Effector CD8-positive, alpha-beta T cell (primary cell): ENCODE data around the gene ZNF500.
"Not testable (repeated sequence)": the region's sequence is repeated elsewhere in the genome, so short reads cannot be mapped to it uniquely, and the experiment has no call there.

Source experiments
- DNase-seq: peaks from one replicate; lab custom pipeline; 2025; lab: John Stamatoyannopoulos, UW

ZNF500 gene

DNA sequence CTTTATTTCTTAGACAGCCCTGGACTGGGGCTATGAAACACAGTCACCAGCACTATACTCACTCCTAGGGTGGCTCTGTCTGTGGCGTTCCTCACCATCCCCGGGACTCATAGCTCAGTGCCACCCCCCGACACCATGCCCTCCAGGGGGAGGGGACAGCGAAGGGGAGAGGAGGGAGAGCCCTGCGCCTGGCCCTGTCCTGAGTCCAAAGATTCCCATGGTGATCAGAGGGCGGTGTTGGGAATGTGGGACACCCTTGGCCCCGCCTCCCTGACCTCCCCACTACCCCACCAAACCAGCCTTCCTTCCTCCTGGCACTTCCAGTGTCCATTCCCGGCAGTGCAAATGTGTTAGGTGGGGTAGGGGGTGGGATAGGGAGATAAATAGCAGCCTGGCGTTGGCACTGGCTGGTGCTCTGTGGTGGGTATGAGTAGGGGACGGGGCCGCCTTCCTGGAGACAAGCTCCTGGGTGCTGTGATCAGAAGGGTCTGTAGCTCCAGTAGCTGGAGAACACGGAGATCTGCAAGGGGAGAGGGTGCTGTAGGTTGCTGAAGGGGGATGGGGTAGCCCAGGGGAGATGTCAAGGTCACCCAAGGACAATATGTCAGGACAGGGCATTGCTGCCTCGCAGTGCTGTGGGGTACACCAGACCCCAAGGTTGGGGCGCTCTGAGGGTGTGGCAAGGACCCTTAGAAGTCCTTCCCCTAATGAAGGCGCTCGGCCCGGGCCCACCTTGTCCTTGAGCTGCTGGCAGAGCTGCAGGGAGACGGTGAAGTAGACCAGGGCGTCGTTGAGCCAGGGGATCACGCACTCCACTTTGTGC lies 30.2 kb upstream of the ZNF500 start:
- no peak for DNase-seq

DNA sequence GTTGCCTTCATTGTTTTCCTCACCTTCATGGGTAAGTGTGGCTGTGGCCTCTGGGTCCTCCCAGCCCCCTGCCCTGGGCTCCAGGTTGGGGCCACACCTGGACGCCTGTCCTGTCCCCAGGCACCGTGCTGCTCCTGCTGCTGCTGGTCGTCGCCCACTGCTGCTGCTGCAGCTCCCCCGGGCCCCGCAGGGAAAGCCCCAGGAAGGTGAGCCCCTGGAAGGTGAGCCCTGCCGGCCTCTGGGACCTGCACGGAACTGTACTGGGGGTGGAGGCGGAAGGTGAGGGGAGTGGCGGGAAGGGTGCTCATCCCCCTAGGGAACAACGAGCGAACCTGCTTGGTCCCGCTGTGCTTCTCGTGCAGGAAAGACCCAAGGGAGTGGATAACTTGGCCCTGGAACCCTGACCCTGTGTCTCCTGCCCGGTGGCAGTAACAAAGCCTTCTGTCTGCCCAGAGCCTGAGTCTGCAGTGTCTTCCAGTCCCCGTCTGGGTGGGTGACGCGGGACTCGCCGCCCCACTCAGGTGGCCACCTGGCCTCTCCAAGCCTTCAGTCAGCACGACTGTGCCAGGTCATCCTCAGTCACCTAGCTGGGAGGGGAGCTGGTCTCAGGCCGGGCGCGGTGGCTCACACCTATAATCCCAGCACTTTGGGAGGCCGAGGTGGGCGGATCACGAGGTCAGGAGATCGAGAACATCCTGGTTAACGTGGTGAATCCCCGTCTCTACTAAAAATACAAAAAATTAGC lies 29.0 kb upstream of the ZNF500 start:
- DNase-seq: no peak

DNA sequence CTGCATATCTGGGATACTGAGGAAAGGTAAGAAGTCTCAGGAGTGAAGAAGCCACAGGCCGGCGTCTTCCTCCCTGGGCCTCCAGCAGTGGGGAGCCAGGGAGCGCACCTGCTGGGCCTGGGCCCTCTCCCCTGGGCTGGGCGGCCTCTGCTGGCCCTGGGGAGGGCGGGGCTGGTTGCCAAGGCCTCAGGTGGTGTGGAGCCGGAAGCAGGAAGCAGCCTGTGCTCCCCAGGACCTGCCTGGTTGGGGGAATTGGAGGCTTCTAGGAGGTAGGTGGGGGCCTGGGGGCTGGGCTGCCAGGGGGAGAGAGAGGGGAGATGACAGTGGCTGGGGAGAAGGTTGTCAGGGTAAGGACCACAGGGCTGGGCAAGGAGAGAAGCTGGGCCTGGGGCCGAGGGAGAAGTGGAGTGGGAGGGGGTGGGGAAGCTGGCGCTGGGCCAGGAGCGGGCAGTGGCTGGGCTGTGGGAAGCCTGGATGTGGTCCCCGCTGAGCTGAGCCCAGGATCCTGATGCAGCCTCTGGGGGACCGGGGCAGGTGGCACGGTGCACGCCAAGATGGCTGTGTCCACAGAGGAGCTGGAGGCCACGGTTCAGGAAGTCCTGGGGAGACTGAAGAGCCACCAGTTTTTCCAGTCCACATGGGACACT lies 28.3 kb upstream of the ZNF500 start, which contains the start of gene SMIM22:
Gene SMIM22 (plus strand): TSS at position 189 of the 647 bp plus-strand sequence. CDS start 366 bp downstream, at position 555.
- DNase-seq: no peak

DNA sequence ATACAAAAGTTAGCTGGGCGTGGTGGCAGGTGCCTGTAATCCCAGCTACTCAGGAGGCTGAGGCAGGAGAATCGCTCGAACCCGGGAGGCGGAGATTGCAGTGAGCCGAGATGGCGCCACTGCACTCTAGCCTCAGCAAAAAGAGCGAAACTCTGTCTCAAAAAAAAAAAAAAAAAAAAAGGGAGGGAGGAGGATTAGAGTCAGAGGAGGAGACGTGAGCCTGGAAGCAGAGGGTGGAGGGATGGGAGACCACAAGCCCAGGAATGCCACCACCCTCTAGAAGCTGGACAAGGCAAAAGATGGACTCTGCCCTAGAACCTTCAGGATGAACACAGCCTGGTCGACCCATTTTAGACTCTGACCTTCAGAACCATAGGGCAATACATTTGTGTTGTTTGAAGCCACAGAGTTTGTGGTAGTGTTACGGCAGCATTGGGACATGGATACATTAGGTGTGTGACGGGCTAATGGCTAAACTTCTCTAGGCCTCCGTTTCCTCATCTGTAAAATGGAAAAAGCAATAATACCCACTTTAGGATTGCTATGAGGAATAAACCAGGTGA lies 26.1 kb upstream of the ZNF500 start:
- no peak for DNase-seq

DNA sequence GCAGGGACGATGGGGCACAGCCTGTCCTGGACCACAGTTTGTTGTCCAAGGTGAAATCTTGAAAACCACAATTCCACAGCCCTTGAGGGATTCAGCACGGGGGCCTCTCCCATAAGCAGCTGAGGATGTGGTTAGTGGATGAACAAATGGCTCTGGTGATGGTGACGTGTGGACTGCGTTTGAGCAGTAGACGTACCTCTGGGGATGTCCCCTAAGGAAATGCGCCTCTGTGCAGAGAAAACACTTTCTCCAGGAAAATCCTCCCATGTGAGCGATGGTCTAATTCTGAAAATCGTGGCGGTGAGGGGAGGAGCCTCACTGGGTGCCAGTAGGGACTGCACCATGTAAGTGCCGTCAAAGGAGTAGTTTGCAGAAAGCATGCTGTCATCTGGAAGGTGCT lies 23.9 kb upstream of the ZNF500 start:
- DNase-seq: no peak

DNA sequence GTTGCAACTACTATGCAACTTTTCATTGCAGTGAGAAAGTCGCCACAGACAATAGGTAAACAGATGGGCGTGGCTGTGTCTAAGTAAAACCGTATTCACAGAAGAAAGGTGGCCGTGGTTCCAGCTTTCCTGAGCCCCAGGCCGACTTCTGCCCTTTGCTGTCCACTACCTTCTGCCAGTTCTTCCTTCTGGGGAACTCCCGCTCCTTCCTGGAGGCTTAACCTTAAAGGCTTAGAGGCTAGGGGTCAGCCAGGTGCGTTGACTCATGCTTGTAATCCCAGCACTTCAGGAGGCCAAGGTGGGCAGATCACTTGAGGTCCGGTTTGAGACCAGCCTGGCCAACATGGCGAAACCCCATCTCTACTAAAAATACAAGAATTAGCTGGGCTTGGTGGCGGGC lies 23.3 kb upstream of the ZNF500 start:
- no peak for DNase-seq

DNA sequence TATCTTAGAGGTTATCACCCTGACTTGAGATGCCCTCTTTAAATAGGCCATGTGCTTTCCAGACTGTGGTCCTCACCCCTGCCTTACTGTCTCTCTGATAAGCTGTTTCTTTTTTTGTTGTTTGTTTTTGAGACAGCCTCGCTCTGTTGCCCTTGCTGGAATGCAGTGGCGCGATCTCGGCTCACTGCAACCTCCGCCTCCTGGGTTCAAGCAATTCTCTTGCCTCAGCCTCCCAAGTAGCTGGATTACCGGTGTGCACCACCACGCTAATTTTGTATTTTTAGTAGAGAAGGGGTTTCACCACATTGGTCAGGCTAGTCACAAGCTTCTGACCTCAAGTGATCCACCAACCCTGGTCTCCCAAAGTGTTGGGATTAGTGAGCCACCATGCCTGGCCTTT lies 21.9 kb upstream of the ZNF500 start:
- DNase-seq: no peak

DNA sequence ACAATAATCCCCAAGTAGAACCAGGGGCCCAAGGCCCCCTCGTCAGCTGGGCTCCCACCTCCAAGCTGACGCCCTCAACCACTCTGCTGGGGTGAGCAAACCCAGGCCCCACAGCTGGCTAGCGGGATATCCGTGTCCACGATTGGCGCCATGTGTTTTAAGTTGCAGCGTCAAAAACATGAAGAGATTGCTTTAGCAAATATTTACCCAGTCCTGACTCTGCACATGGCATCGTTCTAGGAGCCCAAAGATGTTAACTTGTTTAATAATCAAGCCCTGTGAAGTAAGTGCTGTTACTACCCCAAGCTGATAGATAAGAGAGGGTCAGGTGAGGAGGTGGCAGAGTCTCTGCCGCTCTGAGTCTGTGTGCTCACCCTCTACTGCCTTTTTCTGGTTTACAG lies 21.5 kb upstream of the ZNF500 start:
- no peak for DNase-seq

DNA sequence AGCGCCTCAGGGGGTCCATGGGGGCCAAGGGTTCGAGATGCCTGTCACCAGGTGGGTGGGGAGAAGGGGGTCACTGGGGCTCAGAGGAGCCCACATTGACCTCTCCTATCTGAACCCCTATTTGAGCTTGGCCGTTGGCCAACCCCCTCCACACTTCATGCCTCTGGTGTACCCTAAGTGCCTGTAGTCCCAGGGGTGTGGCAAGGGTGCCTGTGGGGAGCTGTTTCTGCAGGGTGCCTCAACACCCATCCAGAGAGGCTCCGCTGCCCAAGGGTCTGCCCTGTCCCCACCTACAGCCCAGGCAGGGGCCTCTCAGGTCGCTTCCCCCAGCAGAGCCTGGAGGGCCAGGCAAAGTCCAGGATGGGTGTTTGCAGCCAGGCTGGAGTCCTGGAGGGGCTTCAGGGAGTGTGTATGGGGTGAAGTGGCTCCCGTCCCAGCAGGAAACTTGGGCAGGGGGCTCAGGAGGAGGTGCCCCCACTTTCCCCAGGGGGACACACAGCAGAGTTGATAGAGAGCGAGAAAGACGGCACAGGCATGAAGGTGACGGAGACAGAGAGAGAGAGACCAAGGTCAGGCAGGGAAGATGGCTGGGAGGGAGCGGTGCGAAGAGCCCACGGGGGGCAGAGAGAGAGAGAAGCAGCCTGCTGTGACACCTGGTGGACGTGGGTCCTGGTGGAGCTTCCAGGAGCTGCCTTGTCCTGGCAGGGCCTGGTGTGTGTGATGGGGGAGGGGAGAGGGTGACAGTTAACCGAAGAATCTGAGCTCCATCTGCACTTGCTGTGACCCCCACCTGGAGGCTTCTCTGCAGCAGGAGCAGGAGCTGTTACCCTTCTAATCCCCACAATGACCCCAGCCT lies 20.9 kb upstream of the ZNF500 start, which contains the start of gene SEPTIN12:
Gene SEPTIN12 (minus strand): TSS at position 719 of the 856 bp plus-strand sequence. CDS start 700 bp downstream, at position 19.
- no peak for DNase-seq

DNA sequence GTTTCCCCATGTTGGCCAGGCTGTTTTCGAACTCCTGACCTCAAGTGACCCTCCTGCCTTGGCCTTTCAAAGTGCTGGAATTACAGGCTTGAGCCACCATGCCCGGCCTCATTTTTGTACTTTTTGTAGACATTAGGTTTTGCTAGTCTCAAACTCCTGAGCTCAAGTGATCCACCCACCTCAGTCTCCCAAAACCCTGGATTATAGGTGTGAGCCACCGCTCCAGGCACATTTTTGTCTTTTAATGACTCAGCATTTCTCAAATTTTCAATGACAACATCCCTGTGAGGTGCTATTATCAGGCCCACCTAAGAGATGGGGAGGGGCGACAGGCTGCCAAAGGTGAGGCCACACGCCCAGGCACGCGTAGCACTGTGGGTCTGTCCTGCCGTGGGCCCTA lies 20.1 kb upstream of the ZNF500 start:
- DNase-seq: no peak

DNA sequence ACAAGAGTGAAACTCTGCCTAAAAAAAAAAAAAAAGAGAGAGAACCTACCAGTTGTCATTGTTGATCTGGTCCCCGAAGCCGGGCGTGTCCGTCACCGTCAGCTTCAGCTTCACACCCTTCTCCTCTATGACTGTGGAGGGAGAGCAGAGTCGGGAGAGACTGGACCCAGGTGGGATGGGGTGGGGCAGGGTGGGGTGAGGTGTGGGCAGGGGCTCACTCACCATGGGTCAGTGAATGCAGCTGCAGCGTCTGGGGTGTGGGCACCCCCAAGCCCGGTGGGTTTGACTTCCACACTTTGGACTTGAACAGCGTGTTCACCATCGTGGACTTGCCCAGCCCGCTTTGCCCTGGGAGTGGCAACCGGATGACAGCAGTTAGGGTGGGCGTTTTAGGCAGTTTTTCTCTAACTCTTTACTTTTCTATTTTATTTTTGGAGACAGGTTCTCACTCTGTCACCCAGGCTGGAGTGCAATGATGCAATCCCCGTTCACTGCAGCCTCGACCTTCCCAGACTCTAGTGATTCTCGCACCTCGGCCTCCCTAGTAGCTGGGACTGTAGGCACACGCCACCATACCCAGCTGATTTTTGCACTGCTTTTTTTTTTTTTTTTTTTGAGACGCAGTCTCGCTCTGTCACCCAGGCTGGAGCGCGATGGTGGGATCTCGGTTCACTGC lies 18.9 kb upstream of the ZNF500 start:
- DNase-seq: no peak

DNA sequence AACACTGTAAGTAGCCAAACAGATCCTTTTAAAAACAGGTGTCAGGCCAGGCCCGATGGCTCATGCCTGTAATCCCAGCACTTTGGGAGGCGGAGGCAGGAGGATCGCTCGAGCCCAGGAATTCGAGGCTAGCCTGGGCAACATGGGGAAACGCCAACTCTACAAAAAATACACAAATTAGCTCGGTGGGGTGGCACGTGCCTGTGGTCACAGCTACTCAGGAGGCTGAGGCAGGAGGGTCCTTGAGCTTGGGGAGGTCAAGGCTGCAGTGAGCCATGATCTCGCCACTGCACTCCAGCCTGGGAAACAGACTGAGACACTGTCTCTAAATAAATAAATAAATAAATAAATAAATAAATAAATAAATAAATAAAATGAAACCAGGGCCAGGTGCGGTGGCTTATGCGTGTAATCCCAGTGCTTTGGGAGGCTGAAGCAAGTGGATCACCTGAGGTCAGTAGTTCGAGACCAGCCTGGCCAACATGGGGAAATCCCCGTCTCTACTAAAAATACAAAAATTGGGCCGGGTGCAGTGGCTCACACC lies 17.6 kb upstream of the ZNF500 start:
- not testable (repeated sequence) for DNase-seq

DNA sequence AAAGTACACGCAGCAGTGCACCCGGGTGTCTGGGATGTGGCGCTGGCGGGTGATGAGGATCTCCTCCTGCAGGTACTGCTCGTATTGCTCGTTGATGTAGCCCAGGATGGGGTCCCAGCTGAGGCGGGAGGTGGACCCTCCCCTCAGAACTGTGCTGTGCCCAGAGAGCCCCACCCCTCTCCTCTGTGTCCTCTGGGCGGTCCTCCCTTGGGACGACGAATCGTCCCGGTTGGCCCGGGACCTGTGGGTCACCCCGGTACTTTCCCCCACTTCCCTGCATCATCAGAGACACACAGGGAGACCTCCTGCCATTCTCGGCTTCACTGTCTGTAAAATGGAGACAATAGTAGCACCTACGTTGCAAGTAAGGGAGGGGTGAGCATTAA lies 17.0 kb upstream of the ZNF500 start:
- DNase-seq: no peak

DNA sequence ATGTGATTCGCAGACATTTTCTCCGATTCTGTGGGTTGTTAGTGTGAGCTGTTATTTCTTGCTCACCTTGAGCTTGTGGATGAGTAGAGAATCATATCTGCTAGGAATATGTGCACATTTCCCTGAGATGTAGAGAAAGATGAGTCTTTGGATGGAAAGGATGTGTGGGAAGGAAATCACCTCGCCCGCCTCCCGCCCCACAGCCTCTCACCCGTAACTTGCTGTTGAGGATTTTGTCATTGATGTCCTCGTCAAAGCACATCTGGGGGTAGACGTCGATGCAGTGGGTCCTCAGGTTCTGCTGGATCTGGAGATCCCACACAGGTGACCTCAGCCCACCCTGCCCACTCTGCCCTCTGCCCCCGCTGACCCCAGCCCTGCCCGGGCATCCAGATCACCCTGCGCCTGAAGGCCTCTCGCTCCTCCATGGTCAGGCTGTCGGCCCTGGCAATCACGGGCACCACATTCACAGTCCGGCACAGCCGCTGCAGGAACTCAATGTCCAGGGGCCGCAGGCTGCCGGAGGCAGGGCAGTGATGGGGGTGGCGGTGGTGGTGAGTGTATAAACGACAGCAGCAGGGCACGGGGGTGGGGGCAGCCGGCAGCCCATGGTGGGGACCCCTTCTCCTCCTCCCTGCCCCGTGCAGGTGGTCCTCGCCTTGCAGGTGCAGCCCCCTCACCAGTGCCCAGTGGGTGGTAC lies 16.4 kb upstream of the ZNF500 start:
- DNase-seq: no peak

DNA sequence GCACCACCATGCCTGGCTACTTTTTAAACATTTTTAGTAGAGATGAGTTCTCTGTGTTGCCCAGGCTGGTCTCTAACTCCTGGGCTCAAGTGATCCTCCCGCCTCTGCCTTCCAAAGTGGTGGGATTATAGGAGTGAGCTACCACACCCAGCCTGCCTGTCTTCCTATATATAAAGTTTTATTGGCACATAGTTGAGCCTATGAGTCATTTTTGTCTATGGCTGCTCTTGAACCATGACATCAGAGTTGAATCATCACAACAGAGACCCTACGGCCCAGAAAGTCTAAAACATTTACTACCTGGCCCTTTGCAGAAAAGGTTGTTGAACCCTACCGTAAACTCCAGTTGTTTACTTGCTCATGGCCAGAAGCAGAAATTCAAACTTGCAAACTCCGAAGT lies 13.3 kb upstream of the ZNF500 start:
- no peak for DNase-seq

DNA sequence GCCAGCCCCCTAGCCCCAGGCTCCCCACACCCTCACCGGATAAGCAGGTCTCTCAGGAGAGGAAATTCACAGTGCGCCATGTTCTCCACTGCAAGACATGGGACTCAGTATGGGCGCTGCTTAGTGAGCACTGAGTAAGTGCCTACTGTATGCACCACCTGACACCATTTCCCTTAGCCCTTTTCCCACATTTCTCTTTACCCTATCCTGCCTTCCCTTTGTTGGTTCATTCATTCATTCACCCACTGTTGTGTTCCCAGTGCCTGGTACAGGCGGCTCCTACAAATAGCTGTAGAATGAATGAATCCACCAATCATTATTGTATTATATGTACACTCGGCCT lies 11.1 kb upstream of the ZNF500 start:
- no peak for DNase-seq

DNA sequence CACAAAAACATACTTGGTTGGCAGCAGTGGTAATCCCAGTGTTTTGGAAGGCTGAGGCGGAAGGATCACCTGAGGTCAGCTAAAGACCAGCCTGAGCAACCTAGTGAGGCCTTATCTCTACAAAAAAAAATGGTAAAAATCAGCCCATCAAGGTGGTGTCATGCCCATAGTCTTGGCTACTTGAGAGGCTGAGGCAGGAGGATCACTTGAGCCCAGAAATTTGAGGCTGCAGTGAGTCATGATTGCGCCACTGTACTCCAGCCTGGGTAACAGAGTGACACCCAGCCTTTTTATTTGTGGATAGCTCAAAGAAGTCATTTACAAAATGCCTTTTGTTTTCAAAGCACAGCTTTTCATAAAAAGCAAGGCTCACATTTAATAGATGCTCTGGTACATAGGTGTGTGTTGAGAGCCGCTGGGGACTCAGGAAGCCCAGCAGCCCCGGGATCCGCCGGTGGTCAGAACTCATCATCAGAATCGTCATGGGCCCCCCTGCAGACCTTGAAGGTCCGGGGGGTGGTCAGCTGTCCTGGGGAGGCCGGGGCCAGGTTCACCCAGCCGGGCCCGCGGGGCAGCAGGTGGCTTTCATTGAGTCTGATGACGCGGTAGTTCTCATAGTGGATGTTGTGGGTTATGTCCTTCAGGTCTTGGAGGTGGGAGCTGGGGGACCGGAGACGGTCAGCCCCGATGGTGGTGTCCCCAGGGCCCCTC lies 10.5 kb upstream of the ZNF500 start:
- DNase-seq: no peak

DNA sequence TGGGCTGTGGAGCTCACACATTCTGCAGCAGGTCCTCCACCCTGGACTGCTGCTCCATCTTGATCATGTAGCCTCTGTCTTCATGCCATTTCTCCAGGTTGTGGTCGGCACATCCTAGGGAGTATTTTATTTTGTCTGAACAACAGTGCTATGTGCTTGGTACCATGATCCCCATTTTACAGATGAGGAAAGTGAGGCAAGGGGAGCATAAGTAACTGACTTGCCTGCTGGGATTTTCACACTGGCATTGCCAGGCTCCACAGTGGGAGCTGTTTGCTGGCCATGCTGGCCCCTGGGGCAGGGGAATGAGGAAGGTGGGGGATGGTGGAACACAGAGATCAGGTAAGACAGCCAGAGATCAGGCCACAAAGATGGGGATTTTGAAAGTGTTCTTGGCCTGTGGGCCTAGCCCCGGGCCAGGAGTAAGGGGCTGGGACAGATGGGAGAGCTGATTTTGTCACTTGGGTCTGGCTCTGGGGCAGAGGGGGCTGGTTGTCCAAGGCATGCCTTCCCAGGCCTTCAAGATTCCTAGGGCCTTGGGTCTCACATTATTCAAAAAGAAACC lies 9.3 kb upstream of the ZNF500 start:
- DNase-seq: no peak

DNA sequence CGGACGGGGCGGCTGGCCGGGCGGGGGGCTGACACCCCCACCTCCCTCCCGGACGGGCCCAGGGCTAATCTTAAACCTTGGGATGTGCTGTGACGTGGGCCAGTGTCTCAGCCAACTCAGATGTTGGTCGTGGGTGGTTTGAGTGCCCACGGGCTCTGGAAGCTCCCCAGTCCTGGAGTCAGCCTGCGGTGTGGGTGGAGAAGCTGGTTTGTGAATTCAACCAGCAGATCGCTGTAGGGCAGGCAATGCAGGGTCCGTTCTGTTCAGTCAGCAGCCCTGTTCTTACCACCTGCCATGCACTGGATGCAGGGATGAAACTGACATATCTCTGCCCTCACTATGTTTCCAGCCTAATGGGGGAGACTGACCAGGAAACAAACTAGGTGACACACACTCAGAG lies 8.0 kb upstream of the ZNF500 start:
- DNase-seq: no peak
